ENCODE data around the gene NKAIN2.
A peak's percentile ranks its signal among the peaks of the same experiment; 100 is the strongest.
"Not testable (repeated sequence)": the region's sequence is repeated elsewhere in the genome, so short reads cannot be mapped to it uniquely, and the experiment has no call there.

NKAIN2 gene

DNA sequence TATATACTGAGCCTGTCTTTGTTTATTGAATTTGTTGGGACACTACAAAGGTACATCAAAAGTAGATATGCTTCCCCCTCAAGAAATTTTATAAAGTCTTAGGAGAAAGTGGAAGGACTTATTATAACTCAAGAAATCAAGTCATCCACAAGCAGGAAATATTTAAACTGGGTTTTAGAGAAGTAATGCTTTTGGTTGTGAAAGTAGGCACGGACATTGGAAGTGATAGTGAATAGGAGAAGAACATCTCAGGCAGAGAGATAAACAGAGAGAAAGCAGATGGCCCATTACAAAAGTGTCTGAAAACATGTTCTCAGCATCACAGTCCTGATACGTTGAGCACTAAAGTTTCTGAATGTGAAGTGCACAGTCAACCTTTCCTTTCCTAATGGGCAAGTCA is 742.9 kb downstream of the NKAIN2 start (continued):
- TF ChIP-seq, protein P1, sequence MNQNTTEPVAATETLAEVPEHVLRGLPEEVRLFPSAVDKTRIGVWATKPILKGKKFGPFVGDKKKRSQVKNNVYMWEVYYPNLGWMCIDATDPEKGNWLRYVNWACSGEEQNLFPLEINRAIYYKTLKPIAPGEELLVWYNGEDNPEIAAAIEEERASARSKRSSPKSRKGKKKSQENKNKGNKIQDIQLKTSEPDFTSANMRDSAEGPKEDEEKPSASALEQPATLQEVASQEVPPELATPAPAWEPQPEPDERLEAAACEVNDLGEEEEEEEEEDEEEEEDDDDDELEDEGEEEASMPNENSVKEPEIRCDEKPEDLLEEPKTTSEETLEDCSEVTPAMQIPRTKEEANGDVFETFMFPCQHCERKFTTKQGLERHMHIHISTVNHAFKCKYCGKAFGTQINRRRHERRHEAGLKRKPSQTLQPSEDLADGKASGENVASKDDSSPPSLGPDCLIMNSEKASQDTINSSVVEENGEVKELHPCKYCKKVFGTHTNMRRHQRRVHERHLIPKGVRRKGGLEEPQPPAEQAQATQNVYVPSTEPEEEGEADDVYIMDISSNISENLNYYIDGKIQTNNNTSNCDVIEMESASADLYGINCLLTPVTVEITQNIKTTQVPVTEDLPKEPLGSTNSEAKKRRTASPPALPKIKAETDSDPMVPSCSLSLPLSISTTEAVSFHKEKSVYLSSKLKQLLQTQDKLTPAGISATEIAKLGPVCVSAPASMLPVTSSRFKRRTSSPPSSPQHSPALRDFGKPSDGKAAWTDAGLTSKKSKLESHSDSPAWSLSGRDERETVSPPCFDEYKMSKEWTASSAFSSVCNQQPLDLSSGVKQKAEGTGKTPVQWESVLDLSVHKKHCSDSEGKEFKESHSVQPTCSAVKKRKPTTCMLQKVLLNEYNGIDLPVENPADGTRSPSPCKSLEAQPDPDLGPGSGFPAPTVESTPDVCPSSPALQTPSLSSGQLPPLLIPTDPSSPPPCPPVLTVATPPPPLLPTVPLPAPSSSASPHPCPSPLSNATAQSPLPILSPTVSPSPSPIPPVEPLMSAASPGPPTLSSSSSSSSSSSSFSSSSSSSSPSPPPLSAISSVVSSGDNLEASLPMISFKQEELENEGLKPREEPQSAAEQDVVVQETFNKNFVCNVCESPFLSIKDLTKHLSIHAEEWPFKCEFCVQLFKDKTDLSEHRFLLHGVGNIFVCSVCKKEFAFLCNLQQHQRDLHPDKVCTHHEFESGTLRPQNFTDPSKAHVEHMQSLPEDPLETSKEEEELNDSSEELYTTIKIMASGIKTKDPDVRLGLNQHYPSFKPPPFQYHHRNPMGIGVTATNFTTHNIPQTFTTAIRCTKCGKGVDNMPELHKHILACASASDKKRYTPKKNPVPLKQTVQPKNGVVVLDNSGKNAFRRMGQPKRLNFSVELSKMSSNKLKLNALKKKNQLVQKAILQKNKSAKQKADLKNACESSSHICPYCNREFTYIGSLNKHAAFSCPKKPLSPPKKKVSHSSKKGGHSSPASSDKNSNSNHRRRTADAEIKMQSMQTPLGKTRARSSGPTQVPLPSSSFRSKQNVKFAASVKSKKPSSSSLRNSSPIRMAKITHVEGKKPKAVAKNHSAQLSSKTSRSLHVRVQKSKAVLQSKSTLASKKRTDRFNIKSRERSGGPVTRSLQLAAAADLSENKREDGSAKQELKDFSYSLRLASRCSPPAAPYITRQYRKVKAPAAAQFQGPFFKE (tag by site-specific recombination; IDR thresholded peaks at IDR 0.05; ENCODE audit: borderline replicate concordance), result no peak

DNA sequence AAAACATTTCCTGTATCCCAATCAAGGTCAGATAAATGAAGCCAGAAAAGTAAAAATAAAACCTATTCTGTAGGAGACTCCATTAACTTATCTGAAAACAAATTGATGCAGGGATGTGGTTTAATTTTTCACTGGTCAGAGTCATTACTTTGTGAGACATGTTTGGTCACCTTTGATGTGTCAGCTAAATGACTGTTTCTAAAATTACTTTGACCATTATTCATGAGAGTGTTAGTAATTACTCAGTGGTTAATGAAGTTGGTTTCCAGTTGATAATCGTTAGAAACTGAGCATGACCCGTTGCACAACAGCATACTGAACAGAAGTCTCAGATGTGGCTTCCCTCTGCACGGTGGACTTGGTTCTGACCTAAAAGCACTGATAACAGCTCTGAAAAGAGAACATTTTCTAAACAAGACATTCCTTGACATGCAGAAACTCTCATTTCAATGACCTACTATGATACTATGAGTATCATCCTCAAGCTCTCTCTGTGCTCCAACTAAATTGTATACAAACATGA is 748.1 kb downstream of the NKAIN2 start:
- Histone ChIP-seq H3K9me3 (ENCODE audit: control insufficient read depth, insufficient read depth, low read depth, low read length) (no peaks in the 10 kb centered on the region), H3K27ac (ENCODE audit: extremely low read depth, low read depth, low read length) (no peak overlapping the region), H3K36me3 (ENCODE audit: control insufficient read depth in 2 of 2, insufficient read depth in 1 of 2, low read length in 2 of 2) (no peaks in the 10 kb centered on the region), H3K4me1 (ENCODE audit: control insufficient read depth, insufficient read depth, low read length) (no peaks in the 10 kb centered on the region), H3K4me3 (ENCODE audit: low read depth, low read length) (no peak overlapping the region)
- TF ChIP-seq ZFP69B (tag by site-specific recombination; IDR thresholded peaks at IDR 0.05) (no peak), RBAK (tag by site-specific recombination; IDR thresholded peaks at IDR 0.05) (no peak), ZNF280C (tag by site-specific recombination; IDR thresholded peaks at IDR 0.05) (no peak), ZNF449 (tag by site-specific recombination; IDR thresholded peaks at IDR 0.05) (no peak), ZNF776 (tag by site-specific recombination; IDR thresholded peaks at IDR 0.05; ENCODE audit: borderline replicate concordance) (no peak), ELK4 (IDR thresholded peaks at IDR 0.05; ENCODE audit: borderline replicate concordance, low read depth, low read length) (no peak)
- ChIA-PET POLR2A (no interaction called here), CTCF (interaction anchor here (1.0 kb wide), 1 partner anchor 586 kb away, joined by 3 read pairs; no protein-coding TSS in a partner anchor)

- H3K4me3 ChIP-seq (ENCODE audit: low read depth, low read length), result no peak overlapping the region
- TF ChIP-seq SP7 (tag by site-specific recombination; IDR thresholded peaks at IDR 0.05) (peak; percentile 47; the same call in 1 of the 2 replicates), ZNF140 (tag by site-specific recombination; IDR thresholded peaks at IDR 0.05) (no peak)
- no peaks in the 10 kb centered on the region for H3K36me3 ChIP-seq (ENCODE audit: control insufficient read depth in 2 of 2, insufficient read depth in 1 of 2, low read length in 2 of 2)
- ChIA-PET POLR2A (no interaction called here), CTCF (no interaction called here)
- no peaks in the 10 kb centered on the region for H3K4me1 ChIP-seq (ENCODE audit: control insufficient read depth, insufficient read depth, low read length)
- H3K27ac ChIP-seq (ENCODE audit: extremely low read depth, low read depth, low read length), result no peak overlapping the region
- H3K9me3 ChIP-seq (ENCODE audit: control insufficient read depth, insufficient read depth, low read depth, low read length), result no peaks in the 10 kb centered on the region
These were observed 754.2 kb downstream of the NKAIN2 start for GRCh38 chr6:124557873-124558272.

DNA sequence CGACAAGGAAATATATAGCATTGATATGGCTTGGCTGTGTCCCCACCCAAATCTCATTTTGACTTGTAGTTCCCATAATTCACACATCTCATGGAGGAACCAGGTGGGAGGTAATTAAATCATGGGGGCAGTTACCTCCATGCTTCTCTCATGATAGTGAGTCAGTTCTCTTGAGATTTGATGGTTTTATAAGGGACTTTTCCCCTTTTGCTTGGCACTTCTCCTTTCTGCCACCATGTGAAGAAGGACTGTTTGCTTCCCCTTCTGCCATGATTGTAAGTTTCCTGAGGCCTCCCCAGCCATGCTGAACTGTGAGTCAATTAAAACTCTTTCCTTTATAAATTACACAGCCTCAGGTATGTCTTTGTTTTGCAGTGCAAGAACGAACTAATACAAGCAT is 756.4 kb downstream of the NKAIN2 start:
- H3K9me3 ChIP-seq (ENCODE audit: control insufficient read depth, insufficient read depth, low read depth, low read length); H3K4me1 ChIP-seq (ENCODE audit: control insufficient read depth, insufficient read depth, low read length); CTCF ChIA-PET; H3K36me3 ChIP-seq (ENCODE audit: control insufficient read depth in 2 of 2, insufficient read depth in 1 of 2, low read length in 2 of 2); POLR2A ChIA-PET; H3K27ac ChIP-seq (ENCODE audit: extremely low read depth, low read depth, low read length); H3K4me3 ChIP-seq (ENCODE audit: low read depth, low read length): not testable (repeated sequence)
